GM19438 (cell line): Measurements from ENCODE around the gene TMEM82.

Source experiments
- ATAC-seq: cut with Tn5 transposase; IDR thresholded peaks from one replicate; pipeline ENCODE4 v1.9.1; 2021; ENCODE audit warnings: low read depth; ENCODE audit not compliant: unreplicated experiment

TMEM82 gene

DNA sequence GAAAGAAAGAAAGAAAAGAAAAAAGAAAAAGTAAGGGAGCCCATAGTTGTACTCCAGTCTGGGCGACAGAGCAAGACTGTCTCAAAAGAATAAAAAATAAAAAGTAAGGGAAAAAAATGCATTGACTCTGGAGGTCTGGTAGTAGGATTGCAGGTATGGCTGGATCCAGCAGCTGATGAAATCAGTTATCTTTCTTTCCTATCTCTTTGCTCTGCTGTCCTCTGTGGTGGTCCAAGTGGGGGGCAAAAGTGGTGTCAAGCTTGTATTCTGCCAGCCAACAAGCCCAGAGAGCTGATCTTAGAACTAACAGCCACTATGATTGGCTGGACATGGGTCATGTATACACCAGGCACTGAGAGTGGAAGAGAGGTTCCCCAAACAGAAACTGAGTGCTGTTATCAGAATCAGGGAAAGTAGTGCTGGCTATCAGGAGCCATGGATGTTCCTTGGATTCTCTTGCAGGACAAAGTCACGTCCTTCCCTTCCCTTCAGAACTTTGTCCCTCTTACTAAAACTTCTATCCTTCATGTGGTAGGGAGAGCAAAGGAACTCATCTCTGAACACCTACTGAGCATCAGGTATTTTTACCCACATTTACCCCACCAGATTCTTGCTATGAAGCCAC is 12.8 kb downstream of the TMEM82 start:
- no peak for ATAC-seq

DNA sequence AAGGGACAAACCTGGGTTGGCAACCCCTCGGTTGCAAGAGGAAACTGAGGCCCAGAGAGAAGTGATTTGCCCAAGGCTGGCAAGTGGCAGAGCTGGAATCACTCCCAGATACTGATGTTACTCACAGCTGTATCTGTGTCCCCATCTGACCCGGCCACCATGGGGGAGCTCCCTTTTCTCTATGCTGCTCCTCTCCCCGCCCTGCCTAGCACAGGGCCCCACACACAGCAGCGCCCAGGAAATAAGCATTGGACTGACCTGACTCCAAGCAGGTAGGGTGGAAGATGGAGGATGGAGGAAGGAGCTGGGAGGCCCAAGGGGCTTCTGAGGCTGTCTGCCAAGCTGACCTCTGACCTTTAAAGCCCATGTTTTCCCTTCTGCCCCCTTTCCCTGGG is 13.3 kb downstream of the TMEM82 start:
- ATAC-seq = no peak

- no peak for ATAC-seq
These were observed 14.1 kb downstream of the TMEM82 start for GRCh38 chr1:15756143-15757015.

DNA sequence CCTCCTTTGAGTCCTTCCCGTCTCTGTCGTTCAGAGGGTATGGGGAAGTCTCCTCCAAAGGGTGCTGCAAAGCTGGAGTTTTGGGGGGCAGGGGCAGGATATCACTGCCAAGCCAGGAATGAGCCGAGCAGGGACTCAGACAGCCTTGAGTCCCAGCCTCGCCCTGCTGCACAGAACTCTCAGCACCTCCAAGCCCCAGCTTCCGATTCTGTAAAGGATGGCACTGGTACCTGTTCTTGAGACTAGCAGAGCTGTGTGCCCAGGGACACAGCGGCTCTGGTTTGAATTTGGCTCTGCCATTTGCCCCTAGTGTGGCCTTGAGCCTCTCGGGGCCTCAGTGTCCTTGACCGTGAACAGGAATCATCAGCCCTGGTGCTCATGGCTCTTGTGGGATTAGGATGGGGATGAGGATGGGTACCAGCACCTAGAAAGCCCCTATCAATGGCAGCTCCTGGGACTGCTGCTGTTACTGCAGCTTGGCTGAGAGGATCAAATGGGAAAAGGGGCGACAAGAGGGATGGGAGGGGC is 14.8 kb downstream of the TMEM82 start:
- no peak for ATAC-seq

- no peak for ATAC-seq
These were observed 15.5 kb downstream of the TMEM82 start for GRCh38 chr1:15757575-15758342.

DNA sequence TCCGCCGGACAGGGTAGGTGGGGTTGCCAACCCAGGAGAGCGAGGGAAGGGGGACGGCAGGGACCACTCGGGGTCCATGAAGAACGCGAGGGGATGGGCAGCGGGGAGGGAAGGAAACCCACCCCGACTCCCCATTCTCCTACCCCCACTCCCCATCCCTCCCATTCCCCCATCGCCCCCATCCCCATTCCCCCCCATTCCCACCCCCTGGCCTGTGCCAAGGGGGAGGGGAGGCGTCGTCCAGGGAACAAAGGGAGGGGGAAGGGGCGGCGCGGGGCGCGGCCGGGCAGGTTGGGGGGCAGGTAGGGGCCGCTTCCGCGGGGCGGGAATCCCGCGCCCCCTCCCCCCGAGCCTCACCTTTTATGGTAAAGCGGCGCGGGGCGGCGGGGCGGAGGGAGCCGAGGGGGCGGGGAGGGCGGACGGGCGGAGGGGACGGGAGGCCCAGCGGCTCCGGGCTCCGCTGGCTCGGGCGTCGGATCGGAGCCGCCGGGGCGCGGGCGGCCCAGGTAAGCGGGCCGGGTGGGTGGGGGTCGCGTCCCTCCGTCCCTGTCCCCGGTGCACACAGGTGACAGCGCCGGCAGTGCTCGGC is 16.1 kb downstream of the TMEM82 start, which contains the start of gene FBLIM1:
TSS of gene FBLIM1 (plus strand) at position 453 of the 589 bp plus-strand sequence. CDS start 6,189 bp downstream, outside the sequence.
- ATAC-seq = no peak

GRCh38 chr1:15758953-15759661 is 16.8 kb downstream of the TMEM82 start:
- ATAC-seq = no peak

- no peak for ATAC-seq
These were observed 18.4 kb downstream of the TMEM82 start for GRCh38 chr1:15760520-15761211.

- no peak for ATAC-seq
These were observed 19.2 kb downstream of the TMEM82 start for GRCh38 chr1:15761366-15762128.

GRCh38 chr1:15762546-15762945 is 20.2 kb downstream of the TMEM82 start:
- ATAC-seq = no peak

DNA sequence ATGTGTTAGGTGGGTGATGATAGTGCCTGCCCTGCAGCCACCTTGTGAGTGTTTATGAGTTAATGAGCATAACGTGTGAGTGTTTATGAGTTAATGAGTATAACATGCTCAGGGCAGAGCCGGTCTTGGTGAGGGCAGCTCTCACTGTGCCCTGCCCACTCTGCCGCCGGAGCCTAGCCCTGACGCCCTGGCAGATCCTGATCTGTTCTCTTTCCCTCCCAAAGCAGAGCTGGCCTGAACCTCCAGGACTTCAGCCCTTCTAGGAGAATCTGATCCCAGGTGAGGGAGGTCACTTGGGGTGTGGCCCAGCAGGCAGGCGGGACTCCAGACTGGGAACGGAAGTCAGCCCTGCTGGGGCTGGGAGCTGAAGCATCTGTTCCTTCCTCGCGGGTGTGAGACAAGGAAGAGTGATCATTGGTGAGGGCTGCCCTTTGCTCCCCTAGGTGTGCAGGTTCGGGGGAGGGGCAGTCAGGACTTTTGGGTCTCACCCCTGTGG is 22.0 kb downstream of the TMEM82 start:
- ATAC-seq = no peak

GRCh38 chr1:15764890-15765289 is 22.6 kb downstream of the TMEM82 start:
- ATAC-seq = no peak

- ATAC-seq = no peak
These were observed 23.3 kb downstream of the TMEM82 start for GRCh38 chr1:15765495-15766194.

- no peak for ATAC-seq
These were observed 25.6 kb downstream of the TMEM82 start for GRCh38 chr1:15767941-15768340.

DNA sequence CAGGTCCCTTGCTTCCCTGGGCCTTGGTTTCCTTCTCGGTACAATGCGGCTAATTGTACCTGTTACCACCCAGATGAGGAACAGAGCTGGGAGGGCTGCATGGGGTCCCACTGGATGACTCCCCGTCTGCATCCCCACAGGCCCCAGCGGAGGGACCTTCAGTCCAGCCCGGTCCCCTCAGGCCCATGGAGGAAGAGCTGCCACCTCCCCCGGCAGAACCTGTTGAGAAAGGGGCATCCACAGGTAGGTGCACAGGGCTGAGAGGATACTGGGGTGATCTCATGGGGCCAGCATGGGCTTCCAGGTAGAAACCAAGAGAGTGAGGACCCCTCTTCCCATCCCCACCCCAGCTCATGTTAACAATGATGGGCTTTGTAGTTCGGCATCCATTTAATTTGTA is 26.1 kb downstream of the TMEM82 start:
- no peak for ATAC-seq

GRCh38 chr1:15770313-15770962 is 28.1 kb downstream of the TMEM82 start:
- ATAC-seq = no peak

GRCh38 chr1:15771836-15772515 is 29.7 kb downstream of the TMEM82 start:
- no peak for ATAC-seq
